ENCODE data around the gene KIF18A. TPM values are rescaled to one million over a fixed set of nuclear protein-coding genes. Genes with fewer than 3 reads are reported as not detected.

KIF18A gene
- polyA plus RNA-seq, 1 donor from 2014 or later, result 0.83 TPM

- no peak overlapping the region for H2AFZ ChIP-seq (ENCODE audit: low read depth, low read length)
- no peak overlapping the region for H3K9ac ChIP-seq (ENCODE audit: low read length)
- no peaks in the 10 kb centered on the region for H3K27me3 ChIP-seq (ENCODE audit: insufficient read depth, low read depth, low read length)
- H3K4me3 ChIP-seq (ENCODE audit: low read length), result no peak overlapping the region
- no peaks in the 10 kb centered on the region for H4K20me1 ChIP-seq (ENCODE audit: insufficient read depth)
- no peak for TF ChIP-seq CTCF (IDR thresholded peaks at IDR 0.05; ENCODE audit: poor library complexity, severe bottlenecking)
- TF ChIP-seq SMC3 (conservative IDR thresholded peaks at IDR 0.05; ENCODE audit: poor library complexity), result no peak
- no peak for TF ChIP-seq EZH2 (IDR thresholded peaks at IDR 0.05; ENCODE audit: borderline replicate concordance, insufficient read depth, low read length, poor library complexity, severe bottlenecking)
- TF ChIP-seq EP300 (conservative IDR thresholded peaks at IDR 0.05; ENCODE audit: poor library complexity, severe bottlenecking), result no peak
- no peak for TF ChIP-seq MXI1 (conservative IDR thresholded peaks at IDR 0.05; ENCODE audit: poor library complexity, severe bottlenecking)
- TF ChIP-seq POLR2AphosphoS5 (IDR thresholded peaks at IDR 0.05), result no peak
- no peak for TF ChIP-seq REST (IDR thresholded peaks at IDR 0.05; ENCODE audit: borderline replicate concordance)
- TF ChIP-seq RAD21 (conservative IDR thresholded peaks at IDR 0.05), result no peak
- no peak for TF ChIP-seq TAF1 (IDR thresholded peaks at IDR 0.05; ENCODE audit: low read depth)
- no peaks in the 10 kb centered on the region for H3K9me2 ChIP-seq (ENCODE audit: insufficient read depth, low read length)
- no peaks in the 10 kb centered on the region for H3K79me2 ChIP-seq (replicated peaks; ENCODE audit: insufficient read depth, low read length)
- no peaks in the 10 kb centered on the region for H3K36me3 ChIP-seq (ENCODE audit: insufficient read depth, low read length)
- no peaks in the 10 kb centered on the region for H3F3A ChIP-seq (ENCODE audit: insufficient read depth, low read length, poor library complexity, severe bottlenecking)
- no peaks in the 10 kb centered on the region for H3K9me3 ChIP-seq (ENCODE audit: low read length)
- H3K4me2 ChIP-seq (ENCODE audit: low read length), result no peak overlapping the region
- H3K27ac ChIP-seq (ENCODE audit: low read length), result no peak overlapping the region
Observed at GRCh38 chr11:28009388-28009787, 98.6 kb downstream of the KIF18A start.

- Histone ChIP-seq H2AFZ (ENCODE audit: low read depth, low read length) (no peak overlapping the region), H3K9me3 (ENCODE audit: low read length) (peaks cover 6% of the 10 kb centered on the region), H3K9me2 (ENCODE audit: insufficient read depth, low read length) (no peaks in the 10 kb centered on the region), H3K79me2 (replicated peaks; ENCODE audit: insufficient read depth, low read length) (no peaks in the 10 kb centered on the region), H3K36me3 (ENCODE audit: insufficient read depth, low read length) (no peaks in the 10 kb centered on the region), H3K27me3 (ENCODE audit: insufficient read depth, low read depth, low read length) (no peaks in the 10 kb centered on the region), H3K4me2 (ENCODE audit: low read length) (no peak overlapping the region), H3K27ac (ENCODE audit: low read length) (no peak overlapping the region), H4K20me1 (ENCODE audit: insufficient read depth) (no peaks in the 10 kb centered on the region), H3K9ac (ENCODE audit: low read length) (no peak overlapping the region), H3K4me3 (ENCODE audit: low read length) (no peak overlapping the region), H3F3A (ENCODE audit: insufficient read depth, low read length, poor library complexity, severe bottlenecking) (no peaks in the 10 kb centered on the region)
- no peak for TF ChIP-seq MXI1 (conservative IDR thresholded peaks at IDR 0.05; ENCODE audit: poor library complexity, severe bottlenecking)
Observed at GRCh38 chr11:28003615-28004014, 104.3 kb downstream of the KIF18A start.

GRCh38 chr11:27998552-27998951, 109.4 kb downstream of the KIF18A start:
- Histone ChIP-seq H3K36me3 (ENCODE audit: insufficient read depth, low read length) (no peaks in the 10 kb centered on the region), H3K27me3 (ENCODE audit: insufficient read depth, low read depth, low read length) (no peaks in the 10 kb centered on the region), H3K4me3 (ENCODE audit: low read length) (no peak overlapping the region), H3K27ac (ENCODE audit: low read length) (no peak overlapping the region), H4K20me1 (ENCODE audit: insufficient read depth) (no peaks in the 10 kb centered on the region), H2AFZ (ENCODE audit: low read depth, low read length) (no peak overlapping the region), H3K79me2 (replicated peaks; ENCODE audit: insufficient read depth, low read length) (no peaks in the 10 kb centered on the region), H3F3A (ENCODE audit: insufficient read depth, low read length, poor library complexity, severe bottlenecking) (no peaks in the 10 kb centered on the region), H3K9me2 (ENCODE audit: insufficient read depth, low read length) (no peaks in the 10 kb centered on the region), H3K9ac (ENCODE audit: low read length) (no peak overlapping the region), H3K4me2 (ENCODE audit: low read length) (no peak overlapping the region), H3K9me3 (ENCODE audit: low read length) (peaks cover 6% of the 10 kb centered on the region)
- TF ChIP-seq MXI1 (conservative IDR thresholded peaks at IDR 0.05; ENCODE audit: poor library complexity, severe bottlenecking) (no peak), TAF1 (IDR thresholded peaks at IDR 0.05; ENCODE audit: low read depth) (no peak), REST (IDR thresholded peaks at IDR 0.05; ENCODE audit: borderline replicate concordance) (no peak), SMC3 (conservative IDR thresholded peaks at IDR 0.05; ENCODE audit: poor library complexity) (no peak), RAD21 (conservative IDR thresholded peaks at IDR 0.05) (no peak), EP300 (conservative IDR thresholded peaks at IDR 0.05; ENCODE audit: poor library complexity, severe bottlenecking) (no peak), CTCF (IDR thresholded peaks at IDR 0.05; ENCODE audit: poor library complexity, severe bottlenecking) (no peak), EZH2 (IDR thresholded peaks at IDR 0.05; ENCODE audit: borderline replicate concordance, insufficient read depth, low read length, poor library complexity, severe bottlenecking) (no peak), POLR2AphosphoS5 (IDR thresholded peaks at IDR 0.05) (no peak)
